ENCODE results near the gene SLC16A10. TPM values are rescaled to one million over a fixed set of nuclear protein-coding genes. Genes with fewer than 3 reads are reported as not detected.
A peak's percentile ranks its signal among the peaks of the same experiment; 100 is the strongest.

Gene SLC16A10
- total and polyA plus RNA-seq, 2 of the 13 experiments (the other 11 are each of a cell fraction or from before 2014, with no cell fraction given): 8.2 to 20.1 TPM

GRCh38 chr6:111072801-111073360, 14.4 kb upstream of the SLC16A10 start (continued):
- peak; percentile 64; the same call in 1 of the 2 replicates for TF ChIP-seq ZNF770 (CRISPR knock-in tag; IDR thresholded peaks at IDR 0.05)

- no TSS peak for BruUV-seq (replicated peaks)
- TF ChIP-seq GFI1 (CRISPR knock-in tag; IDR thresholded peaks at IDR 0.05; ENCODE audit: borderline replicate concordance) (no peak), BATF2 (CRISPR knock-in tag; IDR thresholded peaks at IDR 0.05) (no peak), MBNL3 (CRISPR knock-in tag; conservative IDR thresholded peaks at IDR 0.05) (no peak), ZNF383 (CRISPR knock-in tag; IDR thresholded peaks at IDR 0.05; ENCODE audit: borderline replicate concordance) (no peak), POLR2A (IDR thresholded peaks at IDR 0.05; ENCODE audit: insufficient read depth in 1 of 2, low read depth in 2 of 2, low read length in 2 of 2) (no peak), DBP (CRISPR knock-in tag; IDR thresholded peaks at IDR 0.05; ENCODE audit: not compliant biosample characterization) (no peak), ZNF337 (CRISPR knock-in tag; IDR thresholded peaks at IDR 0.05; ENCODE audit: borderline replicate concordance, low read depth) (no peak), IRF1 (CRISPR knock-in tag; IDR thresholded peaks at IDR 0.05; ENCODE audit: low read depth) (no peak), ZNF33B (CRISPR knock-in tag; IDR thresholded peaks at IDR 0.05) (no peak), CBX1 (IDR thresholded peaks at IDR 0.05; ENCODE audit: low read depth) (no peak), CTCF (CRISPR knock-in tag; IDR thresholded peaks at IDR 0.05) (no peak), NFIB (CRISPR knock-in tag; IDR thresholded peaks at IDR 0.05; ENCODE audit: borderline replicate concordance) (no peak), ZNF296 (CRISPR knock-in tag; conservative IDR thresholded peaks at IDR 0.05) (no peak), YEATS4 (CRISPR knock-in tag; IDR thresholded peaks at IDR 0.05; ENCODE audit: borderline replicate concordance) (no peak), ZNF883 (CRISPR knock-in tag; IDR thresholded peaks at IDR 0.05; ENCODE audit: not compliant biosample characterization) (no peak), ZNF629 (CRISPR knock-in tag; conservative IDR thresholded peaks at IDR 0.05) (no peak)
- no peak overlapping the region for H3K4me3 ChIP-seq (replicated peaks in 1 of 3; ENCODE audit: insufficient read depth in 1 of 3, low read depth in 2 of 3, low read length in 3 of 3)
- intact Hi-C loops (cut with micrococcal nuclease; ENCODE audit: unreplicated experiment) (no loop called here), in situ Hi-C loops (cut with HindIII; ENCODE audit: extremely low pct_ligation_motif_present, low pct_unique_long_range_greater_than_20kb) (loop anchor here (25.0 kb wide), 1 partner anchor 563 kb away; no protein-coding TSS in a partner anchor)
- no peaks in the 10 kb centered on the region for H3K9me3 ChIP-seq (ENCODE audit: low read length)
- ATAC-seq: no peak
- no peaks in the 10 kb centered on the region for H4K20me1 ChIP-seq (ENCODE audit: insufficient read depth, low read length)
- peaks cover 2 to 8% of the 10 kb centered on the region in 2 experiments; a peak in 2 of 5 replicates for H3K27me3 ChIP-seq (ENCODE audit: control insufficient read depth in 1 of 2, insufficient read depth in 2 of 2, low read length in 2 of 2)
- H3K79me2 ChIP-seq (ENCODE audit: insufficient read depth, low read length): no peaks in the 10 kb centered on the region
- peaks cover 15% of the 10 kb centered on the region for H3K4me1 ChIP-seq (ENCODE audit: insufficient read depth, low read length)
- H3K4me2 ChIP-seq (ENCODE audit: low read depth, low read length): no peak overlapping the region
- H3K27ac ChIP-seq (ENCODE audit: extremely low read length, insufficient read depth, low read length): no peak overlapping the region
- CTCF ChIA-PET (ENCODE audit: low intra/inter-chr PET ratio, low total read pairs): no interaction called here
- no peaks in the 10 kb centered on the region for H3K36me3 ChIP-seq (replicated peaks in 1 of 2; ENCODE audit: control insufficient read depth in 1 of 2, insufficient read depth in 2 of 2, low read length in 2 of 2)
- H3K9ac ChIP-seq (ENCODE audit: insufficient read depth, low read depth, low read length): no peak overlapping the region
- no peak for FAIRE-seq
- no peak for DNase-seq (ENCODE audit: low spot score)
- POLR2A ChIA-PET: no interaction called here
- H2AFZ ChIP-seq (ENCODE audit: low read length): no peak overlapping the region
Measured at GRCh38 chr6:111074311-111074710, 13.0 kb upstream of the SLC16A10 start.
